Ovary (tissue), 9 donors: Measurements from ENCODE around the gene KLK4. TPM values are rescaled to one million over a fixed set of nuclear protein-coding genes. Genes with fewer than 3 reads are reported as not detected.

Experiments used
- DNase-seq, 5 donors: peaks; one replicate each; pipeline ENCODE4 v3.0.0-alpha.2; 2019 to 2020
- H3K27ac ChIP-seq, 2 donors: fragments of 200-600 bp; one replicate each; pipeline versions ENCODE4 v1.5.1 to v1.8.0; 2019 to 2022
- H3K27me3 ChIP-seq: fragments of 200-600 bp; one replicate; pipeline ENCODE4 v1.8.0; 2022
- H3K36me3 ChIP-seq: fragments of 200-600 bp; sonication (generic); one replicate; pipeline ENCODE4 v1.5.1; 2019
- H3K4me1 ChIP-seq: one replicate; pipeline ENCODE4 v1.8.1; 2013; ENCODE audit warnings: mild to moderate bottlenecking, moderate library complexity; ENCODE audit not compliant: insufficient read depth
- H3K4me3 ChIP-seq: fragments of 200-600 bp; sonication (generic); one replicate; pipeline ENCODE4 v1.5.1; 2017
- H3K9me3 ChIP-seq, 2 donors: fragments of 200-600 bp in 1 of 2; sonication (generic) in 1 of 2; one replicate each; pipeline versions ENCODE4 v1.5.1 to v1.8.1; 2013 to 2019; ENCODE audit warnings: mild to moderate bottlenecking in 1 of 2, moderate library complexity in 1 of 2
- CTCF ChIP-seq, 3 donors: fragments of 450-650 bp in 2 of 3; fragments of 200-600 bp in 1 of 3; IDR thresholded peaks; one replicate each; pipeline versions ENCODE4 v1.5.1 to v1.8.0; 2016 to 2022; ENCODE audit warnings: antibody characterized with exemption in 3 of 3, mild to moderate bottlenecking in 1 of 3
- EP300 ChIP-seq: sonication (generic); formaldehyde crosslinking; IDR thresholded peaks from one replicate; pipeline ENCODE4 v1.6.1; 2017; ENCODE audit warnings: antibody characterized with exemption
- POLR2A ChIP-seq: fragments of 450-650 bp; IDR thresholded peaks from one replicate; pipeline ENCODE4 v1.6.1; 2017; ENCODE audit warnings: antibody characterized with exemption, mild to moderate bottlenecking, moderate library complexity
- WGBS, 3 donors: extraction: QIAGEN DNeasy Blood & Tissue Kit in 1 of 3; methylation state at CpG; one replicate each; pipeline versions ENCODE4 v1.1.5 to v1.1.7; 2013 to 2017; 5-methylcytosine and 5-hydroxymethylcytosine counted together
- intact Hi-C, 4 donors: fragments of 100-400 bp; cut with DNase I; formaldehyde crosslinking; loops; one replicate each; pipeline versions ENCODE4 v1.11.0 to v1.15.1; 2022 to 2023
- polyA plus RNA-seq, 2 donors: library from polyadenylated mRNA; stranded (reverse); fragments of 200-250 nt in 1 of 2; fragments of 350-450 nt in 1 of 2; fragmentation: Illumina TruSeq in 1 of 2; extraction: RNeasy Lipid Tissue Mini Kit (QIAGEN cat#74804) in 1 of 2; gene quantifications; one replicate each; pipeline ENCODE4 v1.2.3, GENCODE V29; 2013 to 2014
- total RNA-seq, 7 donors: library from RNA; depleted of rRNA in 2 of 7; stranded (reverse); fragments of >200 nt in 2 of 7; fragmentation: NEBNext Ultra II Directional in 3 of 7; extraction: Animal tissue kit (Norgen Biotek cat#: 25700) in 3 of 7; gene quantifications; one replicate each; pipeline versions ENCODE4 v1.1.0 to v1.2.4, GENCODE V29; 2016 to 2023
- donor health status: DM: no; HTN: no; CAD: no; lungs with moderate emphysema.
- donor health status: DM: no; HTN: no; CAD: no.
- donor health status: Bipolar disorder and iron deficiency.
- donor health status: DM: yes; HTN: yes; CAD: no.
- donor health status: DM: no; HTN: no; CAD: no.
- donor health status: DM: yes; HTN: yes; CAD: no.

Gene KLK4
- total and polyA plus RNA-seq, 9 donors: 0.58 TPM; not detected in 8

GRCh38 chr19:50858886-50859285, 52.3 kb downstream of the KLK4 start:
- Histone ChIP-seq H3K27ac (no peak overlapping the region), H3K4me3 (no peak overlapping the region), H3K4me1 (no peaks in the 10 kb centered on the region), H3K27me3 (no peaks in the 10 kb centered on the region), H3K36me3 (no peaks in the 10 kb centered on the region), H3K9me3 (no peaks in the 10 kb centered on the region)
- no peak for DNase-seq
- intact Hi-C loops: no loop called here
- WGBS, 3 donors: 23 to 48% (median 30%) methylated on average over 7 of the region's 7 CpGs
- TF ChIP-seq CTCF (IDR thresholded peaks at IDR 0.05) (no peak), EP300 (no peak), POLR2A (no peak)

DNA sequence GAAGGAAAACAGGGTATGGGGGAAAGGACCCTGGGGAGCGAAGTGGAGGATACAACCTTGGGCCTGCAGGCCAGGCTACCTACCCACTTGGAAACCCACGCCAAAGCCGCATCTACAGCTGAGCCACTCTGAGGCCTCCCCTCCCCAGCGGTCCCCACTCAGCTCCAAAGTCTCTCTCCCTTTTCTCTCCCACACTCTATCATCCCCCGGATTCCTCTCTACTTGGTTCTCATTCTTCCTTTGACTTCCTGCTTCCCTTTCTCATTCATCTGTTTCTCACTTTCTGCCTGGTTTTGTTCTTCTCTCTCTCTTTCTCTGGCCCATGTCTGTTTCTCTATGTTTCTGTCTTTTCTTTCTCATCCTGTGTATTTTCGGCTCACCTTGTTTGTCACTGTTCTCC, 53.8 kb downstream of the KLK4 start:
- H3K4me1 ChIP-seq: no peaks in the 10 kb centered on the region
- H3K9me3 ChIP-seq: no peaks in the 10 kb centered on the region
- H3K27ac ChIP-seq: no peak overlapping the region
- TF ChIP-seq POLR2A: no peak
- no peak for TF ChIP-seq EP300
- TF ChIP-seq CTCF (IDR thresholded peaks at IDR 0.05): no peak
- H3K4me3 ChIP-seq: no peak overlapping the region
- WGBS, 3 donors: 36 to 48% (median 43%) methylated on average over 6 of the region's 6 CpGs
- intact Hi-C loops: no loop called here
- H3K36me3 ChIP-seq: no peaks in the 10 kb centered on the region
- no peaks in the 10 kb centered on the region for H3K27me3 ChIP-seq
- DNase-seq: no peak

Other genes with a start within 250 kb of the KLK4 start
- 10 to 100 TPM in 1 of 7 donors, 1 to 10 TPM in 5, under 1 TPM in 1; 0.72 to 11.1 (median 4.0) TPM for gene SHANK1, start 191.6 kb downstream of the KLK4 start, total RNA-seq
- gene SHANK1, start 191.6 kb downstream of the KLK4 start, polyA plus RNA-seq: 1 to 10 TPM in 1 of 2 donors, under 1 TPM in 1; 0.20 to 1.1 TPM
- gene CLEC11A, start 188.0 kb downstream of the KLK4 start, total RNA-seq: 100 to 1,000 TPM in 1 of 7 donors, 10 to 100 TPM in 6; 17.3 to 120 (median 33.8) TPM
- 10 to 100 TPM in 1 of 2 donors, 1 to 10 TPM in 1; 3.8 to 27.9 TPM for gene CLEC11A, start 188.0 kb downstream of the KLK4 start, polyA plus RNA-seq
- gene GPR32, start 140.9 kb downstream of the KLK4 start, total RNA-seq: not detected
- gene GPR32, start 140.9 kb downstream of the KLK4 start, polyA plus RNA-seq: not detected
- gene ACP4, start 121.0 kb downstream of the KLK4 start, total RNA-seq: not detected
- not detected for gene ACP4, start 121.0 kb downstream of the KLK4 start, polyA plus RNA-seq
- under 1 TPM in 6 of 7 donors, not detected in 1; 0.40 to 0.95 (median 0.57) TPM for gene KLK1, start 87.6 kb downstream of the KLK4 start, total RNA-seq
- 1 to 10 TPM in 1 of 2 donors, under 1 TPM in 1; 0.23 to 1.2 TPM for gene KLK1, start 87.6 kb downstream of the KLK4 start, polyA plus RNA-seq
- gene KLK15, start 77.8 kb downstream of the KLK4 start, total RNA-seq: not detected
- not detected for gene KLK15, start 77.8 kb downstream of the KLK4 start, polyA plus RNA-seq
- under 1 TPM in 1 of 7 donors, not detected in 6; 0.20 TPM for gene KLK3, start 56.5 kb downstream of the KLK4 start, total RNA-seq
- gene KLK3, start 56.5 kb downstream of the KLK4 start, polyA plus RNA-seq: under 1 TPM; 0.13 to 0.24 TPM
- not detected for gene KLK2, start 38.0 kb downstream of the KLK4 start, total RNA-seq
- not detected for gene KLK2, start 38.0 kb downstream of the KLK4 start, polyA plus RNA-seq
- 1 to 10 TPM in 1 of 7 donors, under 1 TPM in 2, not detected in 4; 0.17 to 2.3 (median 0.41) TPM for gene KLK5, start 41.6 kb upstream of the KLK4 start, total RNA-seq
- not detected for gene KLK5, start 41.6 kb upstream of the KLK4 start, polyA plus RNA-seq
- gene KLK6, start 58.2 kb upstream of the KLK4 start, total RNA-seq: 10 to 100 TPM in 1 of 7 donors, 1 to 10 TPM in 2, under 1 TPM in 2, not detected in 2; 0.24 to 21.7 (median 3.3) TPM
- gene KLK6, start 58.2 kb upstream of the KLK4 start, polyA plus RNA-seq: under 1 TPM in 1 of 2 donors, not detected in 1; 0.07 TPM
- 10 to 100 TPM in 1 of 7 donors, 1 to 10 TPM in 1, under 1 TPM in 2, not detected in 3; 0.85 to 59.6 (median 5.1) TPM for gene KLK7, start 72.5 kb upstream of the KLK4 start, total RNA-seq
- under 1 TPM in 1 of 2 donors, not detected in 1; 0.05 TPM for gene KLK7, start 72.5 kb upstream of the KLK4 start, polyA plus RNA-seq
- gene KLK8, start 90.2 kb upstream of the KLK4 start, total RNA-seq: 10 to 100 TPM in 1 of 7 donors, 1 to 10 TPM in 2, under 1 TPM in 2, not detected in 2; 0.60 to 19.0 (median 1.6) TPM
- gene KLK8, start 90.2 kb upstream of the KLK4 start, polyA plus RNA-seq: under 1 TPM in 1 of 2 donors, not detected in 1; 0.24 TPM
- gene KLK10, start 108.3 kb upstream of the KLK4 start, total RNA-seq: 10 to 100 TPM; 14.7 to 59.1 (median 19.5) TPM
- gene KLK10, start 108.3 kb upstream of the KLK4 start, polyA plus RNA-seq: 10 to 100 TPM in 1 of 2 donors, 1 to 10 TPM in 1; 6.9 to 15.7 TPM
- gene KLK11, start 115.2 kb upstream of the KLK4 start, total RNA-seq: 10 to 100 TPM in 1 of 7 donors, 1 to 10 TPM in 3, under 1 TPM in 3; 0.33 to 91.2 (median 3.8) TPM
- 1 to 10 TPM in 1 of 2 donors, under 1 TPM in 1; 0.53 to 1.4 TPM for gene KLK11, start 115.2 kb upstream of the KLK4 start, polyA plus RNA-seq
- not detected for gene KLK12, start 123.6 kb upstream of the KLK4 start, total RNA-seq
- not detected for gene KLK12, start 123.6 kb upstream of the KLK4 start, polyA plus RNA-seq
- under 1 TPM in 3 of 7 donors, not detected in 4; 0.50 to 0.77 (median 0.69) TPM for gene KLK13, start 153.7 kb upstream of the KLK4 start, total RNA-seq
- gene KLK13, start 153.7 kb upstream of the KLK4 start, polyA plus RNA-seq: 1 to 10 TPM in 1 of 2 donors, under 1 TPM in 1; 0.33 to 1.2 TPM
- gene KLK14, start 171.5 kb upstream of the KLK4 start, total RNA-seq: 1 to 10 TPM in 1 of 7 donors, under 1 TPM in 2, not detected in 4; 0.30 to 1.5 (median 0.34) TPM
- gene KLK14, start 171.5 kb upstream of the KLK4 start, polyA plus RNA-seq: under 1 TPM in 1 of 2 donors, not detected in 1; 0.10 TPM
- gene CTU1, start 197.0 kb upstream of the KLK4 start, total RNA-seq: 10 to 100 TPM in 6 of 7 donors, 1 to 10 TPM in 1; 10.0 to 17.2 (median 13.2) TPM
- gene CTU1, start 197.0 kb upstream of the KLK4 start, polyA plus RNA-seq: 1 to 10 TPM; 1.1 to 3.6 TPM
- gene SIGLEC9, start 213.5 kb upstream of the KLK4 start, total RNA-seq: 10 to 100 TPM in 1 of 7 donors, 1 to 10 TPM in 6; 1.7 to 10.4 (median 3.1) TPM
- 1 to 10 TPM; 2.5 TPM for gene SIGLEC9, start 213.5 kb upstream of the KLK4 start, polyA plus RNA-seq
- gene SIGLEC7, start 230.9 kb upstream of the KLK4 start, total RNA-seq: 1 to 10 TPM in 3 of 7 donors, under 1 TPM in 2, not detected in 2; 0.38 to 3.0 (median 1.5) TPM
- 1 to 10 TPM in 1 of 2 donors, under 1 TPM in 1; 0.39 to 3.7 TPM for gene SIGLEC7, start 230.9 kb upstream of the KLK4 start, polyA plus RNA-seq